GM21723 (cell line): ENCODE data around the gene SPEF2.

Experiments used
- ATAC-seq: cut with Tn5 transposase; IDR thresholded peaks from one replicate; pipeline ENCODE4 v1.9.1; 2021; ENCODE audit warnings: mild to moderate bottlenecking, moderate library complexity; ENCODE audit not compliant: unreplicated experiment

Gene SPEF2

DNA sequence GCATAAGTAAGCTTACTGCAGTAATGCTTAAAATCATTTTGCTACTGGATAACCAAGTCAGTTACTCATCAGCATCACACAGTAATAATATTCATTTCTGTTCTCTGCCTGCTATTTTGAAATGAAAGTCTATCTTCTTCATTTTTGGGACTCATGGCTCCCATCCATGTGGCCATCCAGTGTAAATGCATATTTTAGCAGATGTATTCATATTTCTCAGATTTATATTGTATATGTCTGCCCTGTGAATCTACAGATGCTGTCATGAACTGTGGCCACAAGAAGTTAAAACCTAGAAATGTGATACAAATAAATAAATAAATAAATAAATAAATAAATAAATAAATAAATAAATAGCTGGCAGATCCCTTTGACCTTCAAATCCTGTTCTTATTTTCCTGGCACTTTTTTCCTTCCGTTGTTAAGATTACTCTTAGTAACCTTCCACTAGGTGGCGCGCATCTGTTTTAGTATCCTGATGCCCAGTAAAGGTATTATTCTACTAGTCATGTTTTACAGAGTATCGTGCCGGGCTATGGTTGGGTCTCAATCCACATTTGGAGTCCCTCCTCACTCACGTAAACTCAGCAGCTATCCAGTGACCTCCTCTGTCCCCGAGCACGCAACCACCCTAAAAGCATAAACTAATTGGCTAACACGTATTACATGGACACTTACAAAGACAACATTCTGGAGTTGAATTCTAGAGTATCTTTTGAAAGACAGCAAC lies 159.9 kb downstream of the SPEF2 start:
- ATAC-seq: peak; percentile 73

DNA sequence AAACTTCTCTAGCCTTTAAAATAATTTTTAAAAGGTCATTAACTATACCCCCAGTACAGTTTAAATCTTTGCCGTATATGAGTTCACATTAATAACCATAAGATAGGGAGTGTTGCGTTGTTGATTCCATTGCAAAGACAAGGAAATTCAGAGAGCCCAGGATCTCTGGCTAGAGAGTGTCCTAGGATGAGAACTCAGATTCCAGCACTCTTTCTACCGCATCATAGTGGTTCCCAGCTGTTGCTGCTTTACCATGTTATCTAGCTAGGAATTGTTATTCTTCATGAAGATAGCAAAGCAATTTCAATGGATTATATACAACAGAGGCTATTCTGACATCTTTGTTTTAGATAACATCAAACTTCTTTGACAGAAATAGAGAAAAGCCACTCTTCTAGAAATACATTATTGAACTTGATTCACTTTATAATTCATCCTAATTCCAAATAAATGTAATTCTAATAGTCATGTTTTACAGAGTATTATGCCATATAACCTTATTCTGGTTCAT lies 160.7 kb downstream of the SPEF2 start:
- ATAC-seq: no peak

GRCh38 chr5:35780236-35780635 lies 162.6 kb downstream of the SPEF2 start:
- ATAC-seq: no peak

DNA sequence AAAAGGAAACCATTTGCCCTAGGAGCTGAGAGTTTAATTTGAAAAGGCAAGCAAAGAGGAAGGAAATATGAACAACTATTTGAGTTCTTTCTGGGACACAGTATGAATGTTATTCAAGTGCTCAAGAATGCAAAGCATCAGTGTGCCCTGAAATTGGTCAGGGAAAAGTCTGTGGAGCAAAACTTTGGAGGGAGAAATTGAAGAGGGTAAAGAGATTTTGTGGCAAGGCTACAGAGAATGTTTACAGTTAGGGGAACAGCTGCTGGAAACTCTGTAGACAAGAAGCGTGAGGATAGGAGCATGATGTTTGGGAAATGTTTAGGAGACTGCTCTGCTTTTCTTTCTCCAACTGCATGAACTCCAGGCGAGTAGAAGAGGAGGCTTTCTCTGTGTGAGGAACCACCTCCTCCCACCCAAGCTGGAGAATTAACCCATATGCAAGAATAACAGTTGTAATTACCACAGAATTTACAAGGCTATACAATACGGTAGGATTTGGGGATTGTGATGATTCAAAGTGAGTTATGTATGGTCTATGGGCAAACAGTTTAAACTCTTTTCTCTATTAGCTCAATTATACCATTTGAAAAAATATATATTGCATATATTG lies 163.6 kb downstream of the SPEF2 start:
- no peak for ATAC-seq

DNA sequence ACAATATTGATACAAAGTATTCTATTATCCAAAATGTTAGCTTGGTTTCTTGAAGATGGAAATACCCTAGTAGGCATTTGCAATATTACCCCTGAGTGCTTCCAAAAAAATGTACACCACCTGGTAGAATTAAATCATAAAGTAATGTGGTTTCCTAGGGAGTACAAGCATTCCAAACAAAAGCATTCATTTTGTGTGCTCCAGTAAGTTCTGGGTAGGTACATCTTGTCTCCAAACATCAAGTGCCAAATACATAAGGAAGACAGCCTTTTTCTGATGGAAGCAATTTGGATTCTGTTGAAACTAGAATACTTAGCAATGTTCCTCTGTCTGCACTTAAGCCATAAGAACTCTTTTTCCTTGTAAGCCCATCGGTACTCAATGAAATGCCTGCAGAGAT lies 165.9 kb downstream of the SPEF2 start:
- ATAC-seq: no peak

DNA sequence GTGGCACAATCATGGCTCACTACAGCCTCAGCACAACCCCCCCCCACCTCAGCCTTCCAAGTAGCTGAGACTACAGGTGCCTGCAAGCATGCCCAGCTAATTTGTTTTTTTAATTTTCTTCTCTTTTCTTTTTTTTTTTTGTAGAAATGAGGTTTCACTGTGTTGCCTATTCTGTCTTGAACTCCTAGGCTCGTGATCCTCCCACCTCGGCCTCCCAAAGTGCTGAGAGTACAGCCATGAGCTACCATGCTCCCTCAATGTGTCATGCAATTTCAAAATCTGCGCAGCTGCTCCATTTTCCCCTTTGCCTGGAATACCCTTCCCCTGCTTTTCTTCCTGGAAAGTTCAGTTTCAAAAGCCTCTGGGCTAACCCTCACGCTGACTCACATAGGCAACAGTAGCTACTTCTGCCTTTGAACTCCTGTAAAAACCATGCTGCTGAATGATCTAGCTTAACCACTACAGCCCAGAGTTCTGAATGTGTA lies 168.0 kb downstream of the SPEF2 start:
- no peak for ATAC-seq

GRCh38 chr5:35788724-35789123 lies 171.1 kb downstream of the SPEF2 start:
- no peak for ATAC-seq

- no peak for ATAC-seq
These were observed 172.2 kb downstream of the SPEF2 start for GRCh38 chr5:35789732-35790456.

GRCh38 chr5:35790457-35790822 lies 172.8 kb downstream of the SPEF2 start:
- ATAC-seq: no peak

- ATAC-seq: no peak
These were observed 176.6 kb downstream of the SPEF2 start for GRCh38 chr5:35794328-35794619.

DNA sequence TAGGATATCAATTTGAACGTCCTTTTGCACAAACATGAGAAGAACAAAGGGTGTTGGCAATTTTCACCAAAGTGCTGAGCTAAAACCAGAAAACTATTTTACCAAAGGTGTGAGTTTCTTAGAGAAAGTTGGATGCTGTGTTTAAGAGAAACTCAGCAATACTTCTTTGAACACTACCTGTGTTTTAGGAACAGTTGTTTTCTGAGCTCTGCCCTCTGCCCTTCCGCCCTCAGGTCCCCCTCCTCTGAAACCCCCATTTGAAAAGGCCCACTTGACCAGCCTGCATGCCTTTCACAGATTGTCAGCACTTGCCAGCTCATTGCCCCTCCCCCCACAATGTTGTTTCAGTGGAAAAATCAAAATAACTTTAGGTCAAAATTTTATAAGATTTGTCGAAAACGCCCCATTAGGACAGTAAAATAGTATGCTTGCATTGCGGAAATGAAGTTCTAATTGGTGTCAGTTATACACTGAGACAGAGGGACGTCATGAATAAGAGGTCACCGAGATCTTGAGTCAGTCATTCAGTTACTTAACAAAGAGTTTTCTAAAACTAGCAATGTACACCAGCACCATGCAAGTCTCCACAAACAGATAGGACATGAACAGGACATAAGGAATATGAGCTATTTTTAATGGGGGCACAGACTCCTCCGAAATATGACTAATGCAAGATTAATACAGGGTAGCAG lies 177.2 kb downstream of the SPEF2 start:
- no peak for ATAC-seq

- ATAC-seq: no peak
These were observed 181.5 kb downstream of the SPEF2 start for GRCh38 chr5:35799181-35799580.

DNA sequence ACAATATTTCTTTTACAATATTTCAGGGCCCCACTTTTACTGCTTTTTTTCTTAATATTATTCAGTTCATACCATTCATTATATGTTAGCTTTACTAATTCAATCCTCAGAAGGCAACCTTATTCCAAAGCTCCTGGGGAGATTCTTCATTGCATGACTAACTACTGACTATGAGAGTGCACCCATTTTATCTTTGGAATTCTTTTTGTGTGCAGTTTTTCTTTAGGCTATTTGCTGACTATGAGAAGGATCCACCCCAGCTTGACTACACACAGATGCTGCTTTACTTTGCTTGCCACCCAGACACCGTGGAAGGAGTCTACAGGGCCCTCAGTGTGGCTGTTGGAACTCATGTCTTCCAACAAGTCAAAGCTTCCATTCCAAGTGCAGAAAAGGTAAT lies 182.1 kb downstream of the SPEF2 start:
- no peak for ATAC-seq

- ATAC-seq: no peak
These were observed 185.6 kb downstream of the SPEF2 start for GRCh38 chr5:35803191-35803651.

- no peak for ATAC-seq
These were observed 186.6 kb downstream of the SPEF2 start for GRCh38 chr5:35804201-35804653.

DNA sequence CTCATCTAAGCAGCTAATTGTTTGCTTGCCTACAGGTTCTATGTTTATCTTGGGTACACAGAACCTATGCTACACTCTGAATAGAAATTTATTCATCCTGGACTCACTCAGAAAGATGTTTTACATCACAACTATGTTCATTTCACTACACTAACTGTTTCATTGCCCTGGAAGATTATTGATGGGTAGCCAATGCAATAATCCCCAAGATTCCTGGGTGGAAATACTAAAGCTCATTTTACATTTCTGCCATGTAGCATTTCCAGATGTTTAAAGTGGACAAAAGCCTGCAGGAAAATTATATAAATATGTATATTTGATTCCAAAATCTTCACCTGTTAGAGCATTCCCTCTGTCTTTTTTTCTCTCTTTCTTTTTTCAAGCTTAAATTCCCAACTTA lies 187.2 kb downstream of the SPEF2 start:
- no peak for ATAC-seq

- no peak for ATAC-seq
These were observed 192.9 kb downstream of the SPEF2 start for GRCh38 chr5:35810601-35811000.

DNA sequence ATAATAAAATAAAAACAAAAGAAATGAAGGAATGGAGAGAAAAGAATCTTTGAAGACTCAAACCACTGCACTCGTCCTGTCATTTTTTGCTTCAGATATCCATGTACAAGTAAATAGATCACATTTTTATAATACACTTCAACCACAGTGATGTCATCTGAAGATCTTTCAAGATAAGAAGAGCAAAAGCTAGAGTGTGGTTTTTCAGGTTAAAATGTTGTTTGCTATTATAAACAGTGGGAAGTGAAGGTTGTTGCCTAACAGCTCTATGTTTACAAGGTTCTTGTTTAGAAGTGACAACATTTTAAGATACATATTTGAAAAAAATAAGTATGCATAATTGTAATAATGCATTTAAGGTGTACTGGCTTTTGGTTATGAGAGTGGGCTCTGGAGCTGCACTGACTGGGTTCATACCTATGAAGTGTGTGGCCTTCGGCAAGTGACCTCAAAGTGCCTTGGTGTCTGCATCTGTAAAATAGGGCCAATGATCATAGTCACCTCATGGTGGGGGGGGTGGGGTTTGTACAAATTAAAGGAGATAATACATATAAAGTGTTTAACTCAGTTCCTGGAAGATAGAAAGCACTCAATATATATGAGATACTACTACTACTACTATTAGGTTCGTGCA lies 193.6 kb downstream of the SPEF2 start:
- ATAC-seq: no peak

GRCh38 chr5:35813521-35813920 lies 195.9 kb downstream of the SPEF2 start:
- no peak for ATAC-seq

GRCh38 chr5:35815089-35815936 lies 197.7 kb downstream of the SPEF2 start:
- no peak for ATAC-seq
